Measurements from ENCODE around the gene ORAI3. TPM values are rescaled to one million over a fixed set of nuclear protein-coding genes. Genes with fewer than 3 reads are reported as not detected.

The ORAI3 gene
- total RNA-seq, 1 experiment from 2014 or later: 5.7 TPM

- no peak overlapping the region for H2AFZ ChIP-seq (ENCODE audit: low read length)
- TF ChIP-seq CTCF (conservative IDR thresholded peaks at IDR 0.05; ENCODE audit: low read depth, low read length) (no peak), EZH2phosphoT487 (IDR thresholded peaks at IDR 0.05; ENCODE audit: borderline replicate concordance, low read length) (no peak), EZH2 (IDR thresholded peaks at IDR 0.05; ENCODE audit: low read length, unreplicated experiment) (no peak)
- peak overlapping the region; percentile 85 for H3K4me3 ChIP-seq (ENCODE audit: low read length)
- no peaks in the 10 kb centered on the region for H3K27me3 ChIP-seq (ENCODE audit: low read length)
- H3K27ac ChIP-seq (ENCODE audit: low read length): no peak overlapping the region
- intact Hi-C loops (cut with micrococcal nuclease): no loop called here
- peak overlapping the region; percentile 82 for H3K4me2 ChIP-seq (ENCODE audit: low read length)
- no peaks in the 10 kb centered on the region for H3K9me2 ChIP-seq (replicated peaks; ENCODE audit: low read length)
- no peaks in the 10 kb centered on the region for H4K20me1 ChIP-seq (ENCODE audit: low read length)
- H3K4me1 ChIP-seq (ENCODE audit: insufficient read depth, low read length): peaks cover 6% of the 10 kb centered on the region
- peak overlapping the region; percentile 97 for H3K9ac ChIP-seq (ENCODE audit: low read length)
- ATAC-seq: peak; percentile 37
- POLR2A ChIA-PET (ENCODE audit: unreplicated experiment): no interaction called here
- BruUV-seq (replicated peaks): no TSS peak
- H3K9me3 ChIP-seq (ENCODE audit: low read length): no peaks in the 10 kb centered on the region
- CTCF ChIA-PET: no interaction called here
- H3K79me2 ChIP-seq (ENCODE audit: low read length): peaks cover 21% of the 10 kb centered on the region
- DNase-seq: peak; percentile 29
- H3K36me3 ChIP-seq (ENCODE audit: low read depth, low read length): peaks cover 27% of the 10 kb centered on the region
- no peaks in the 10 kb centered on the region for H3F3A ChIP-seq (ENCODE audit: low read length, unreplicated experiment)
Observed at GRCh38 chr16:30958175-30959079, 9.6 kb downstream of the ORAI3 start.

- BruUV-seq (replicated peaks): no TSS peak
- no peaks in the 10 kb centered on the region for H3K27me3 ChIP-seq (ENCODE audit: low read length)
- POLR2A ChIA-PET (ENCODE audit: unreplicated experiment): no interaction called here
- peaks cover 6% of the 10 kb centered on the region for H3K4me1 ChIP-seq (ENCODE audit: insufficient read depth, low read length)
- no peak overlapping the region for H3K4me2 ChIP-seq (ENCODE audit: low read length)
- no peaks in the 10 kb centered on the region for H3K9me3 ChIP-seq (ENCODE audit: low read length)
- CTCF ChIA-PET: no interaction called here
- H4K20me1 ChIP-seq (ENCODE audit: low read length): no peaks in the 10 kb centered on the region
- peaks cover 21% of the 10 kb centered on the region for H3K79me2 ChIP-seq (ENCODE audit: low read length)
- H3F3A ChIP-seq (ENCODE audit: low read length, unreplicated experiment): no peaks in the 10 kb centered on the region
- no peak overlapping the region for H3K9ac ChIP-seq (ENCODE audit: low read length)
- TF ChIP-seq CTCF (conservative IDR thresholded peaks at IDR 0.05; ENCODE audit: low read depth, low read length) (no peak), EZH2 (IDR thresholded peaks at IDR 0.05; ENCODE audit: low read length, unreplicated experiment) (no peak), EZH2phosphoT487 (IDR thresholded peaks at IDR 0.05; ENCODE audit: borderline replicate concordance, low read length) (no peak)
- no peak for DNase-seq
- intact Hi-C loops (cut with micrococcal nuclease): no loop called here
- no peak overlapping the region for H2AFZ ChIP-seq (ENCODE audit: low read length)
- ATAC-seq: no peak
- H3K36me3 ChIP-seq (ENCODE audit: low read depth, low read length): peaks cover 27% of the 10 kb centered on the region
- no peaks in the 10 kb centered on the region for H3K9me2 ChIP-seq (replicated peaks; ENCODE audit: low read length)
- no peak overlapping the region for H3K27ac ChIP-seq (ENCODE audit: low read length)
- H3K4me3 ChIP-seq (ENCODE audit: low read length): no peak overlapping the region
Observed at GRCh38 chr16:30961384-30961783, 12.5 kb downstream of the ORAI3 start.

- Histone ChIP-seq H4K20me1 (ENCODE audit: low read length) (no peaks in the 10 kb centered on the region), H2AFZ (ENCODE audit: low read length) (no peak overlapping the region), H3K9me3 (ENCODE audit: low read length) (no peaks in the 10 kb centered on the region), H3K4me3 (ENCODE audit: low read length) (no peak overlapping the region), H3K36me3 (ENCODE audit: low read depth, low read length) (peaks cover 27% of the 10 kb centered on the region), H3K9ac (ENCODE audit: low read length) (no peak overlapping the region), H3F3A (ENCODE audit: low read length, unreplicated experiment) (no peaks in the 10 kb centered on the region), H3K27ac (ENCODE audit: low read length) (no peak overlapping the region), H3K4me1 (ENCODE audit: insufficient read depth, low read length) (peaks cover 2% of the 10 kb centered on the region), H3K9me2 (replicated peaks; ENCODE audit: low read length) (no peaks in the 10 kb centered on the region), H3K79me2 (ENCODE audit: low read length) (peaks cover 14% of the 10 kb centered on the region), H3K27me3 (ENCODE audit: low read length) (no peaks in the 10 kb centered on the region), H3K4me2 (ENCODE audit: low read length) (no peak overlapping the region)
- no peak for TF ChIP-seq EZH2 (IDR thresholded peaks at IDR 0.05; ENCODE audit: low read length, unreplicated experiment)
- TF ChIP-seq EZH2phosphoT487 (IDR thresholded peaks at IDR 0.05; ENCODE audit: borderline replicate concordance, low read length): no peak
- no peak for TF ChIP-seq CTCF (conservative IDR thresholded peaks at IDR 0.05; ENCODE audit: low read depth, low read length)
- intact Hi-C loops (cut with micrococcal nuclease): no loop called here
- DNase-seq (no peak), ATAC-seq (no peak)
- no TSS peak for BruUV-seq (replicated peaks)
- POLR2A ChIA-PET (ENCODE audit: unreplicated experiment): no interaction called here
- CTCF ChIA-PET: no interaction called here
Observed at GRCh38 chr16:30963925-30964511, 15.2 kb downstream of the ORAI3 start.
